Measurements from ENCODE around the gene TYRP1.

The TYRP1 gene

DNA sequence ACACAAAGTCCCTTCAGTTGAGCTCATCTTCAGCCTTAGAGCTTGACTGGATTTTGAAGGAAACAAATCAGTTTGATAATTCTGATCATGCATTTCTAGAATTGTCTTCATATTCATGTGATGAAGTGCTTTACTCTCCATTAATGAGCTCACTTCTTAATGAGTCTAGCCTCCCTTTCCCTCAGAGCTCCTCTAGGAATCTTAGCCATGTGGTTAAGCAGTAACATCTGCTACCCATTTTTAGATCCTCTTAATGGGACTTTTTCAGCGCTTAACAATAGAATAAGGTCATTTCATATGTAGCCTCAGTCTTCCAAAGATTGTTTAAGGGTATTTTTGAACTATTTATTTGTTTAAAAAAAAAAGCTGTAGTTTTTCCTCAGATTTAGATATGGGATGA is 44.7 kb downstream of the TYRP1 start:
- no peak for DNase-seq

DNA sequence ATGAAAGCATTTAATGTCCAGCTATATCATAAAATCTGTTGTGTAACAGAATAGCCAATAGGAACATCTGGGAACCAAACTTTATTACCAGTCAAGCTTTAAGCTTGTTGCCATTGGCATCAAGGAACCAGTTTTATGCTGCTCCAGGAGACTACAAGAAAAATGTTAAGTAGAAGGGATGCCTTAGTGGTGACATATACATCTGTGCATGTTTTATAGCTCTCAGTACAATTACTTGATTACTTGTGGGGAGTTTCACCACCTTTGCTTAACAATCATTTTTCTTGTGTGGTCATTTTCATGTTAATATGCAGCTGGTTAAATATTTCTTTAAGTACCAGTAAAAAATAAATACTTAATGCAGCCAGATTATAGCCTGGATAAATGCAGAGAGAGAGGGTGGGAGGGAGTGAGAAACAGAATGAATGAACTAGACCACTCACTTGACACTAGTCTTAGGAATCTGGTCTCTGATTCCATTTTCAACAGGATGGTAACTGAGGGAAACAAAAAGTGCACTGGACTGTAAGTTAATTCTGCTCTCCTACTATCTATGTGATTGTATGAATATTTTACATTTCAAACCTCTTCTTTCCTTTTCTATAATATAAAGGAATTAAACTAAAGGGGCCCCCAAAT is 45.9 kb downstream of the TYRP1 start:
- no peak for DNase-seq

DNA sequence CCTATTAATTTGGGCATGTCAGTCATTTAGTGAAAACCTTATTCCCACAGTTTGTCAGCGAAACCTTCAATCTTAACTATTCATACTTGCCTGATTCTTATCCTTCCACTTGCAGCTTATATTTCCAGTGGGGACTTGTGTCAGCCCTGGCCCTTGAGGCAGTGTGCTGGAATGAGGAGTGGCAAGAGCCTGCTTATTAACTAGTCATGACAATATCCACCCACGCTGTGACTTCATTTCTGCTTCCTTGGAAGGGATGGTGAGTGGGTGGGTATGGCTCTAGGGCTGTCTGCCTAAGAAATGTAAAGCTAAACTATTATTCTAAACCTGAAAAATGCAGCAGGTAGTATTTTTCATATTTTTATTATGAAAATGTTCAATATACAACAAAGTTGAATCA is 47.7 kb downstream of the TYRP1 start:
- no peak for DNase-seq

DNA sequence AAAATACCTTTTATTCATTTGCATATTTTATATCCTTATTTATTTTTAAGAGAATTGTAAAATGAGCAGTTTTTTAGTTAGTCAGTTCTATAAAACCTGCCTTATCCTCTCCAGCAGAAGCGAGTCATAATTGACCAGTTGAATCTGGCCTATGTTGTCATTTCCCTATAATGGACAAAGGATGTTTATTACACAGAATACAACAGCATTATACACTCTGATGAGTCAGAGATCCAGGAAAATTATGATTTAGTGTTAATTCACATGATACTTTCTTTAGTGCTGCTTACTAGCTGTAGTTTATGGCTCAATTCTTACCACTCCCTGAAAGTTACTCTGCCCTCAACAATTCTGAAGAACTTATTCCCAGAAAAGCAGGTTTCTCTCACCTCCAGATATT is 54.8 kb downstream of the TYRP1 start:
- DNase-seq, result no peak

DNA sequence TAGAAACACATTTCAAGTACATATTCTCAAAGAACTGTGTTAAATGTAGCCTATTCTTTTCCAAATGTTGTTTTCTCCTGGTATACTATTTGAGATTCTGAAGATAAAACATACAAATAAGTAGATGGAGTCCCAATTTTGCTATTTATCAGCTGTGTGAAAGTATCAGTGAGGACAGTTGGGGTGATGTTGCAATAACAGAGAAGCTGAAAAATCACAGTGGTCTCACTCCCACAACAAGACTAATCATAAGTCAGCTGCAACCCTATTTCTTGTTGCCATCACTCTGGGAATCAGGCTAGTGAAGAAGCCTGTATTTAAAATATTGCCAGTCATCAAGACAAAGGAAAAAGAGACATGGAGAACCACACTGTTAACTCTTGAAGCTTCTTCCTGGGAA is 55.8 kb downstream of the TYRP1 start:
- DNase-seq, result no peak

DNA sequence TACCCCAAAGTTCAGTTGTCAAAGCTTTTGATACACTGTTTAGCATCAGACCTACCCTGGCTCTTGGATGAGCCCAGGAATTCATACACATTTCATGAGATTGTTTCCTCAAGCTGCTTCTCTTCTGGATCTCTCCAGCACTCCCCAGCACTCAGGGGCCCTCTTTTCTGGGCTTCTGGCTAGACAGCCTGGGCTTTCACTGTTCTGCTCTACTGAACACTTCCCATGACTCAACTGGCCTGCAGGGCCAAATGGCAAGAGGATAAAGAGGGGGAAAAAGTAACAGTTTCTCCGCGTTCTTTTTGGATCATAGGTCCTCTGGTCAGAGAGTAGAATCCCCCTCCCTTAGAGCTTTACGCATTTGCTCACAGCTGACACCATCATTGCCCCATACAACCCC is 60.7 kb downstream of the TYRP1 start:
- DNase-seq, result no peak

DNA sequence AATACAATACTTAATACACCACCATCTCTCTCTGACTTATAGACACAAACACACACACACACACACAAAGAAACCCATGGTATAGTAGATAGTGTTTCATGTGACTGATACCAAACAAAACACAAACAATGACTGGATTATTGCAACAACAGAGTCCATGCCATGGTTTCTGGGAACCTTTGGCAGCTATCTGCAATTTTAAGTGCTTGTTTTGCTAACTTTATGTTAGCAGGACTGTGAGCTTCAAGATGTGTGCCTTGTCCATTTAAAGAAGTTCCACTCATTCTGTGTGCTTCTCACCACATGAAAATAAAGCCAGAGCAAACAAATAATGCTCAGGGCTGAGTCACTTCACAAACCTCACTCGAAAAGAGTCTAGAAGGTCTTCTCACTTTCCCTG is 66.6 kb downstream of the TYRP1 start:
- DNase-seq, result no peak
